ENCODE data around the gene GSX2. TPM values are rescaled to one million over a fixed set of nuclear protein-coding genes. Genes with fewer than 3 reads are reported as not detected.

GSX2 gene
- polyA plus RNA-seq, 1 of the 3 experiments (the other 2 are of a cell fraction), result 0.02 TPM

GRCh38 chr4:54118850-54119589, 19.1 kb downstream of the GSX2 start:
- Histone ChIP-seq H3K36me3 (replicated peaks in 1 of 2; ENCODE audit: control insufficient read depth in 1 of 2, insufficient read depth in 2 of 2, low read length in 1 of 2) (no peaks in the 10 kb centered on the region), H3K4me2 (no peak overlapping the region), H3F3A (replicated peaks; ENCODE audit: insufficient read depth) (no peaks in the 10 kb centered on the region), H3K9ac (no peak overlapping the region), H3K27me3 (ENCODE audit: insufficient read depth) (no peaks in the 10 kb centered on the region), H3K9me2 (no peaks in the 10 kb centered on the region), H3K27ac (ENCODE audit: low read depth in 2 of 2, low read length in 1 of 2) (peak overlapping the region in 1 of 2 experiments; percentile 29; a peak in 2 of 4 replicates), H3K4me3 (ENCODE audit: low read depth in 2 of 2, low read length in 1 of 2) (no peak overlapping the region), H3K79me2 (ENCODE audit: insufficient read depth) (no peaks in the 10 kb centered on the region), H3K9me3 (no peaks in the 10 kb centered on the region), H4K20me1 (ENCODE audit: insufficient read depth) (no peaks in the 10 kb centered on the region), H3K4me1 (ENCODE audit: control insufficient read depth in 1 of 2, insufficient read depth in 2 of 2, low read depth in 1 of 2, low read length in 1 of 2) (no peaks in the 10 kb centered on the region), H2AFZ (ENCODE audit: low read depth) (0 out of 2 replicates have a peak overlapping the region, but pooled peaks have one; percentile 14)
- DNase-seq, result no peak
- POLR2A ChIA-PET, result no interaction called here
- 83% methylated on average over 5 of the region's 5 CpGs for WGBS (ENCODE audit: low lambda C conversion rate)
- no peak for TF ChIP-seq RXRA (IDR thresholded peaks at IDR 0.05; ENCODE audit: borderline replicate concordance, low read depth)
- no peak for TF ChIP-seq REST (IDR thresholded peaks at IDR 0.05; ENCODE audit: low read depth, low read length)
- no peak for TF ChIP-seq TEAD4 (IDR thresholded peaks at IDR 0.05; ENCODE audit: borderline replicate concordance, insufficient read depth)
- TF ChIP-seq RFX5 (IDR thresholded peaks at IDR 0.05; ENCODE audit: low read length), result no peak
- TF ChIP-seq EZH2phosphoT487 (IDR thresholded peaks at IDR 0.05; ENCODE audit: borderline replicate concordance, low read depth), result no peak
- TF ChIP-seq FOXJ3 (CRISPR knock-in tag; IDR thresholded peaks at IDR 0.05), result no peak
- TF ChIP-seq GATA2 (CRISPR knock-in tag; IDR thresholded peaks at IDR 0.05), result no peak
- TF ChIP-seq NFIC (IDR thresholded peaks at IDR 0.05; ENCODE audit: borderline replicate concordance), result no peak
- TF ChIP-seq POLR2AphosphoS5 (IDR thresholded peaks at IDR 0.05; ENCODE audit: low read depth, low read length), result no peak
- TF ChIP-seq NRF1 (IDR thresholded peaks at IDR 0.05; ENCODE audit: low read depth, low read length), result no peak
- no peak for TF ChIP-seq FOXM1 (IDR thresholded peaks at IDR 0.05; ENCODE audit: low read depth)
- no peak for TF ChIP-seq RAD21 (IDR thresholded peaks at IDR 0.05; ENCODE audit: low read length)
- no peak for TF ChIP-seq CTCF (IDR thresholded peaks at IDR 0.05)
- TF ChIP-seq, protein P1, sequence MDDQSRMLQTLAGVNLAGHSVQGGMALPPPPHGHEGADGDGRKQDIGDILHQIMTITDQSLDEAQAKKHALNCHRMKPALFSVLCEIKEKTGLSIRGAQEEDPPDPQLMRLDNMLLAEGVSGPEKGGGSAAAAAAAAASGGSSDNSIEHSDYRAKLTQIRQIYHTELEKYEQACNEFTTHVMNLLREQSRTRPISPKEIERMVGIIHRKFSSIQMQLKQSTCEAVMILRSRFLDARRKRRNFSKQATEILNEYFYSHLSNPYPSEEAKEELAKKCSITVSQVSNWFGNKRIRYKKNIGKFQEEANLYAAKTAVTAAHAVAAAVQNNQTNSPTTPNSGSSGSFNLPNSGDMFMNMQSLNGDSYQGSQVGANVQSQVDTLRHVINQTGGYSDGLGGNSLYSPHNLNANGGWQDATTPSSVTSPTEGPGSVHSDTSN (IDR thresholded peaks at IDR 0.05), result no peak
- no peak for TF ChIP-seq YY1 (IDR thresholded peaks at IDR 0.05; ENCODE audit: low read depth)
- no peak for TF ChIP-seq ZBTB33 (IDR thresholded peaks at IDR 0.05; ENCODE audit: borderline replicate concordance, low read depth)
- TF ChIP-seq FOSL2 (IDR thresholded peaks at IDR 0.05; ENCODE audit: borderline replicate concordance, low read depth), result no peak
- TF ChIP-seq IRF3 (IDR thresholded peaks at IDR 0.05; ENCODE audit: low read depth, low read length), result no peak
- CTCF ChIA-PET, result interaction anchor here (0.8 kb wide), 1 partner anchor 22 kb away, joined by 5 read pairs; no protein-coding TSS in a partner anchor
